ENCODE data around the gene ARHGAP4. TPM values are rescaled to one million over a fixed set of nuclear protein-coding genes. Genes with fewer than 3 reads are reported as not detected.

ARHGAP4 gene
- total and polyA plus RNA-seq, 3 donors from 2014 or later, result 25.6 to 41.3 (median 34.6) TPM

GRCh38 chrX:153878345-153878744, 47.7 kb downstream of the ARHGAP4 start:
- no peaks in the 10 kb centered on the region for H3K4me1 ChIP-seq
- H3K9me3 ChIP-seq, result no peaks in the 10 kb centered on the region
- H3K36me3 ChIP-seq (ENCODE audit: low read depth, missing control alignments), result no peaks in the 10 kb centered on the region
- intact Hi-C loops (cut with DNase I; ENCODE audit: low total_unique reads), result no loop called here
- no peak overlapping the region for H3K4me3 ChIP-seq
- H3K27me3 ChIP-seq, result no peaks in the 10 kb centered on the region
- no peak for DNase-seq
- no peak for TF ChIP-seq CTCF (IDR thresholded peaks at IDR 0.05)
- no peak for TF ChIP-seq POLR2A (IDR thresholded peaks at IDR 0.05)
- H3K27ac ChIP-seq, result no peak overlapping the region
- 61 to 65% methylated on average over 5 of the region's 5 CpGs for WGBS, 2 donors

- no peaks in the 10 kb centered on the region for H3K4me1 ChIP-seq
- no peak for TF ChIP-seq POLR2A (IDR thresholded peaks at IDR 0.05)
- TF ChIP-seq CTCF (IDR thresholded peaks at IDR 0.05), result no peak
- H3K27me3 ChIP-seq, result no peaks in the 10 kb centered on the region
- no peak for DNase-seq
- intact Hi-C loops (cut with DNase I; ENCODE audit: low total_unique reads), result no loop called here
- H3K27ac ChIP-seq, result no peak overlapping the region
- H3K4me3 ChIP-seq, result no peak overlapping the region
- H3K9me3 ChIP-seq, result no peaks in the 10 kb centered on the region
- H3K36me3 ChIP-seq (ENCODE audit: low read depth, missing control alignments), result no peaks in the 10 kb centered on the region
- 85 to 96% methylated on average over 4 to 8 of the region's 8 CpGs for WGBS, 2 donors
Measured at GRCh38 chrX:153877571-153878261, 48.3 kb downstream of the ARHGAP4 start.

GRCh38 chrX:153876112-153876491, 50.0 kb downstream of the ARHGAP4 start:
- DNase-seq, result no peak
- Histone ChIP-seq H3K27me3 (no peaks in the 10 kb centered on the region), H3K27ac (no peak overlapping the region), H3K36me3 (ENCODE audit: low read depth, missing control alignments) (no peaks in the 10 kb centered on the region), H3K4me3 (no peak overlapping the region), H3K4me1 (no peaks in the 10 kb centered on the region), H3K9me3 (no peaks in the 10 kb centered on the region)
- TF ChIP-seq POLR2A (IDR thresholded peaks at IDR 0.05), result no peak
- TF ChIP-seq CTCF (IDR thresholded peaks at IDR 0.05), result no peak
- intact Hi-C loops (cut with DNase I; ENCODE audit: low total_unique reads), result no loop called here
- 53 to 63% methylated on average over 1 to 3 of the region's 3 CpGs for WGBS, 2 donors

GRCh38 chrX:153875391-153876111, 50.5 kb downstream of the ARHGAP4 start:
- Histone ChIP-seq H3K4me1 (no peaks in the 10 kb centered on the region), H3K27me3 (no peaks in the 10 kb centered on the region), H3K27ac (no peak overlapping the region), H3K36me3 (ENCODE audit: low read depth, missing control alignments) (no peaks in the 10 kb centered on the region), H3K4me3 (no peak overlapping the region), H3K9me3 (no peaks in the 10 kb centered on the region)
- intact Hi-C loops (cut with DNase I; ENCODE audit: low total_unique reads), result no loop called here
- 0 to 3% methylated on average over 2 to 42 of the region's 42 CpGs for WGBS, 2 donors
- TF ChIP-seq CTCF (IDR thresholded peaks at IDR 0.05) (no peak), POLR2A (IDR thresholded peaks at IDR 0.05) (no peak)
- DNase-seq, result peak; percentile 57

All from testis (tissue), 3 donors.